Measurements from ENCODE around the gene ADGRL3. TPM values are rescaled to one million over a fixed set of nuclear protein-coding genes. Genes with fewer than 3 reads are reported as not detected.
"Not testable (repeated sequence)": the region's sequence is repeated elsewhere in the genome, so short reads cannot be mapped to it uniquely, and the experiment has no call there.

Gene ADGRL3
- total and polyA plus RNA-seq, 5 donors from 2014 or later, result not detected

- not testable (repeated sequence) for H3K9me3 ChIP-seq (ENCODE audit: control insufficient read depth in 2 of 2, low read length in 2 of 2); H3K4me3 Mint-ChIP-seq; H3K36me3 Mint-ChIP-seq; H3K4me1 ChIP-seq (ENCODE audit: control insufficient read depth, insufficient read depth, low read length, poor library complexity, severe bottlenecking); H3K4me3 ChIP-seq (ENCODE audit: low read depth, low read length); H3K36me3 ChIP-seq (ENCODE audit: control insufficient read depth, insufficient read depth, low read length); H3K4me1 Mint-ChIP-seq; H3K27ac ChIP-seq (ENCODE audit: insufficient read depth, low read length, poor library complexity, severe bottlenecking); DNase-seq; H3K27me3 Mint-ChIP-seq; ATAC-seq (ENCODE audit: low read depth in 2 of 2); H3K27ac Mint-ChIP-seq; H3K27me3 ChIP-seq (ENCODE audit: control insufficient read depth, insufficient read depth, low read length)
- peaks cover 0 to 13% (median 3%) of the 10 kb centered on the region in 7 donors for H3K9me3 Mint-ChIP-seq
Observed at GRCh38 chr4:61509721-61510241, 309.7 kb downstream of the ADGRL3 start.

GRCh38 chr4:61511716-61512488 lies 311.8 kb downstream of the ADGRL3 start:
- Mint-ChIP-seq H3K9me3 (peaks cover 0 to 13% (median 4%) of the 10 kb centered on the region in 7 donors), H3K4me3 (no peak overlapping the region), H3K4me1 (no peaks in the 10 kb centered on the region), H3K27ac (no peak overlapping the region), H3K27me3 (no peaks in the 10 kb centered on the region), H3K36me3 (no peaks in the 10 kb centered on the region)
- no peak overlapping the region for H3K27ac ChIP-seq (ENCODE audit: insufficient read depth, low read length, poor library complexity, severe bottlenecking)
- ATAC-seq (ENCODE audit: low read depth in 2 of 2) (no peak), DNase-seq (no peak)
- H3K36me3 ChIP-seq (ENCODE audit: control insufficient read depth, insufficient read depth, low read length), result no peaks in the 10 kb centered on the region
- no peak overlapping the region for H3K4me3 ChIP-seq (ENCODE audit: low read depth, low read length)
- no peaks in the 10 kb centered on the region for H3K27me3 ChIP-seq (ENCODE audit: control insufficient read depth, insufficient read depth, low read length)
- no peaks in the 10 kb centered on the region for H3K4me1 ChIP-seq (ENCODE audit: control insufficient read depth, insufficient read depth, low read length, poor library complexity, severe bottlenecking)
- H3K9me3 ChIP-seq (ENCODE audit: control insufficient read depth in 2 of 2, low read length in 2 of 2), result no peaks in the 10 kb centered on the region

DNA sequence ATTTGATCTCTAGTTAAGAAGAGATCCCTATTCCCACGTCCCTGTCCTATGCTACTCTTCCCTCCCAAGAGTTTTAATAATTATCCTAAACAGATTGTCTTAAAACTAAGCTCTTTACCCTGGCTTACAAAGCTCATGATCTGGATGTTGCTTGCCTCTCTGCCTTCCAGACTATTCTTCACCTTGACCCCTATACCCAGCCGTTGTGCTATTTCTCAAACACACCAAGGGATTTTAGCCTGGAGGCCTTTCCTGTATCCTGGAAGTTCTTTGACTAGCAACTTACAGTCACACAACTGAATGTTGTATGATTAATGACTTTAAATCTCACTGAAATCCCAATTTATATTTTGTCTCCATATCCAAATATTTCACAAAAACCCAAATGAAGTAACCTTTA lies 314.9 kb downstream of the ADGRL3 start:
- Histone ChIP-seq H3K36me3 (ENCODE audit: control insufficient read depth, insufficient read depth, low read length) (no peaks in the 10 kb centered on the region), H3K27ac (ENCODE audit: insufficient read depth, low read length, poor library complexity, severe bottlenecking) (no peak overlapping the region), H3K4me1 (ENCODE audit: control insufficient read depth, insufficient read depth, low read length, poor library complexity, severe bottlenecking) (no peaks in the 10 kb centered on the region), H3K27me3 (ENCODE audit: control insufficient read depth, insufficient read depth, low read length) (no peaks in the 10 kb centered on the region), H3K4me3 (ENCODE audit: low read depth, low read length) (no peak overlapping the region), H3K9me3 (ENCODE audit: control insufficient read depth in 2 of 2, low read length in 2 of 2) (no peaks in the 10 kb centered on the region)
- H3K36me3 Mint-ChIP-seq, result no peaks in the 10 kb centered on the region
- ATAC-seq (ENCODE audit: low read depth in 2 of 2) (no peak), DNase-seq (no peak)
- no peaks in the 10 kb centered on the region for H3K27me3 Mint-ChIP-seq
- H3K9me3 Mint-ChIP-seq, result peaks cover 0 to 7% (median 3%) of the 10 kb centered on the region in 7 donors
- H3K4me3 Mint-ChIP-seq, result no peak overlapping the region
- H3K4me1 Mint-ChIP-seq, result no peaks in the 10 kb centered on the region
- no peak overlapping the region for H3K27ac Mint-ChIP-seq

DNA sequence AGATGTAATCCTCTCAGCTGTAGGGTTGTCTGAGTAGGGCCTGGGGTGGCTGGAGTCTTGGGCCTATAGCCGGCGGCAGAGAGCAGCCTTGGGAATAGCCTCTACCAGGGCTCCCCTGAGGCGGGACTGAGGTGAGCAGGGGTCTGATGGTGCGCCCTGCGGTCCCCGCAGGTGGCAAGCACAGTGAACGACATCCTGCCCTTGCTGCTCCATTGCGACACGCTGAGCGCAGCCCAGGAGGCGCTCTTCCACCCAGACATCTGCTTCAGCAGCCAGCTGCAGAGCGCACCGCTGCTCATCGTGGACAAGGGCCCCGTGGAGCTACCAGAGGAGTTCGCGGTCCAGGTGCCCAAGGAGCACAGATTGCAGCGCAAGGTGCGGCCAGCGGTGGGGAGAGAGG lies 317.0 kb downstream of the ADGRL3 start:
- Histone ChIP-seq H3K4me1 (ENCODE audit: control insufficient read depth, insufficient read depth, low read length, poor library complexity, severe bottlenecking) (no peaks in the 10 kb centered on the region), H3K9me3 (ENCODE audit: control insufficient read depth in 2 of 2, low read length in 2 of 2) (no peaks in the 10 kb centered on the region), H3K27me3 (ENCODE audit: control insufficient read depth, insufficient read depth, low read length) (no peaks in the 10 kb centered on the region), H3K27ac (ENCODE audit: insufficient read depth, low read length, poor library complexity, severe bottlenecking) (no peak overlapping the region), H3K36me3 (ENCODE audit: control insufficient read depth, insufficient read depth, low read length) (no peaks in the 10 kb centered on the region), H3K4me3 (ENCODE audit: low read depth, low read length) (no peak overlapping the region)
- Mint-ChIP-seq H3K4me1 (no peaks in the 10 kb centered on the region), H3K27me3 (no peaks in the 10 kb centered on the region), H3K27ac (no peak overlapping the region), H3K4me3 (no peak overlapping the region), H3K9me3 (peaks cover 1 to 16% (median 4%) of the 10 kb centered on the region in 7 donors), H3K36me3 (no peaks in the 10 kb centered on the region)
- ATAC-seq (ENCODE audit: low read depth in 2 of 2), result no peak
- DNase-seq, result no peak

- H3K4me3 ChIP-seq (ENCODE audit: low read depth, low read length), result no peak overlapping the region
- DNase-seq (no peak), ATAC-seq (ENCODE audit: low read depth in 2 of 2) (no peak)
- H3K27me3 Mint-ChIP-seq, result no peaks in the 10 kb centered on the region
- peaks cover 3 to 32% (median 5%) of the 10 kb centered on the region in 7 donors for H3K9me3 Mint-ChIP-seq
- no peak overlapping the region for H3K27ac Mint-ChIP-seq
- no peaks in the 10 kb centered on the region for H3K27me3 ChIP-seq (ENCODE audit: control insufficient read depth, insufficient read depth, low read length)
- no peak overlapping the region for H3K27ac ChIP-seq (ENCODE audit: insufficient read depth, low read length, poor library complexity, severe bottlenecking)
- H3K9me3 ChIP-seq (ENCODE audit: control insufficient read depth in 2 of 2, low read length in 2 of 2), result no peaks in the 10 kb centered on the region
- no peaks in the 10 kb centered on the region for H3K36me3 Mint-ChIP-seq
- no peaks in the 10 kb centered on the region for H3K4me1 ChIP-seq (ENCODE audit: control insufficient read depth, insufficient read depth, low read length, poor library complexity, severe bottlenecking)
- no peaks in the 10 kb centered on the region for H3K4me1 Mint-ChIP-seq
- no peak overlapping the region for H3K4me3 Mint-ChIP-seq
- H3K36me3 ChIP-seq (ENCODE audit: control insufficient read depth, insufficient read depth, low read length), result no peaks in the 10 kb centered on the region
Observed at GRCh38 chr4:61520166-61520565, 320.0 kb downstream of the ADGRL3 start.

DNA sequence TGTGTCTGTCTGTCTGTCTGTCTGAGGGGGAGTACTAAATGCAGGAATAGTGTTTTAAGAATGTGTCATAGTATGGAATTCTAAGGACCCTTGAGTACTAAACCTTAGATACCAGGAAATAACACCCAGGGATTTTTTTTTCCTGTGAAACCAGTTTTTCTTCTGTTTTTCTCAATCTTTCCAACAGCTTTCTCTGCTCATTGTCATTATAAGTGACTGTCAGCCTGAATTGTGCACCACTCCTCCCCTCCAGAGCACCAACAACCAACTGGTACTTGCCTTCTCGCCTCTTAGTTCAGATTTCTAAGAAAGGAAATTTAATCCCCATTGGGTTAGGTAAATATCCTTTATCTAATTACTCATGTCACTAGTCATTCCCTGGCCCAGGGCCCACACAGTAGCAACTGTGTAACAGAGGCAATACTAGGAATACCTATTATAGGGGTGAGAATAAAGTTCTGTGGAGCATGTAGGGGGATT lies 320.6 kb downstream of the ADGRL3 start:
- no peak overlapping the region for H3K4me3 Mint-ChIP-seq
- no peaks in the 10 kb centered on the region for H3K4me1 Mint-ChIP-seq
- DNase-seq (no peak), ATAC-seq (ENCODE audit: low read depth in 2 of 2) (no peak)
- H3K9me3 Mint-ChIP-seq, result peaks cover 4 to 38% (median 9%) of the 10 kb centered on the region in 7 donors
- no peak overlapping the region for H3K27ac Mint-ChIP-seq
- H3K36me3 ChIP-seq (ENCODE audit: control insufficient read depth, insufficient read depth, low read length), result no peaks in the 10 kb centered on the region
- no peaks in the 10 kb centered on the region for H3K9me3 ChIP-seq (ENCODE audit: control insufficient read depth in 2 of 2, low read length in 2 of 2)
- H3K4me3 ChIP-seq (ENCODE audit: low read depth, low read length), result no peak overlapping the region
- no peaks in the 10 kb centered on the region for H3K36me3 Mint-ChIP-seq
- H3K27ac ChIP-seq (ENCODE audit: insufficient read depth, low read length, poor library complexity, severe bottlenecking), result no peak overlapping the region
- H3K4me1 ChIP-seq (ENCODE audit: control insufficient read depth, insufficient read depth, low read length, poor library complexity, severe bottlenecking), result no peaks in the 10 kb centered on the region
- no peaks in the 10 kb centered on the region for H3K27me3 ChIP-seq (ENCODE audit: control insufficient read depth, insufficient read depth, low read length)
- no peaks in the 10 kb centered on the region for H3K27me3 Mint-ChIP-seq

DNA sequence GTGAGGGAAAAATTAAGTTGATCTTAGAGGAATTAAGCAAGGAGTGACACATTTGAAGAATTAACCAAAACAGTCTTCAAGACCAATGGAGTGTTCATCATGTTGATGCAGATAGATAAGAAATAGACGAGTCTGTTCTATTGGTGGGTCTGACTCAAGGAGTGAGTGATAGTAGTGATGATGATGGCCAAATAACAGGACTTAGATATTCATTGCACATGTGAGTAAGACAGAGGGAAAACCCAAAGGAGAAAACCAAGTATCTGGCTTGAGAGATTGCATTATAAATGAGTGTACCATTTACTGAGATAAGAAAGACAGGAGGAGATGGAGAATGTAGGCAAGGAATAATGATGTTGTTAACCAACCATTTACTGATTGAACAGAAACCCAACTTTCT lies 321.3 kb downstream of the ADGRL3 start:
- ATAC-seq (ENCODE audit: low read depth in 2 of 2), result no peak

GRCh38 chr4:61522312-61522711 lies 322.2 kb downstream of the ADGRL3 start:
- Histone ChIP-seq H3K36me3 (ENCODE audit: control insufficient read depth, insufficient read depth, low read length) (no peaks in the 10 kb centered on the region), H3K9me3 (ENCODE audit: control insufficient read depth in 2 of 2, low read length in 2 of 2) (no peaks in the 10 kb centered on the region), H3K27ac (ENCODE audit: insufficient read depth, low read length, poor library complexity, severe bottlenecking) (no peak overlapping the region), H3K4me3 (ENCODE audit: low read depth, low read length) (no peak overlapping the region), H3K4me1 (ENCODE audit: control insufficient read depth, insufficient read depth, low read length, poor library complexity, severe bottlenecking) (no peaks in the 10 kb centered on the region), H3K27me3 (ENCODE audit: control insufficient read depth, insufficient read depth, low read length) (no peaks in the 10 kb centered on the region)
- no peak for DNase-seq
- Mint-ChIP-seq H3K9me3 (peaks cover 4 to 38% (median 9%) of the 10 kb centered on the region in 7 donors), H3K4me3 (no peak overlapping the region), H3K27me3 (no peaks in the 10 kb centered on the region), H3K27ac (no peak overlapping the region), H3K36me3 (no peaks in the 10 kb centered on the region), H3K4me1 (no peaks in the 10 kb centered on the region)
- no peak for ATAC-seq (ENCODE audit: low read depth in 2 of 2)

More for the DNA sequence above, 321.3 kb downstream of the ADGRL3 start:
- H3K4me3 Mint-ChIP-seq, result no peak overlapping the region
- H3K27ac ChIP-seq (ENCODE audit: insufficient read depth, low read length, poor library complexity, severe bottlenecking), result no peak overlapping the region
- no peaks in the 10 kb centered on the region for H3K27me3 ChIP-seq (ENCODE audit: control insufficient read depth, insufficient read depth, low read length)
- peaks cover 4 to 38% (median 9%) of the 10 kb centered on the region in 7 donors for H3K9me3 Mint-ChIP-seq
- H3K36me3 ChIP-seq (ENCODE audit: control insufficient read depth, insufficient read depth, low read length), result no peaks in the 10 kb centered on the region
- H3K27ac Mint-ChIP-seq, result no peak overlapping the region
- no peak overlapping the region for H3K4me3 ChIP-seq (ENCODE audit: low read depth, low read length)
- H3K4me1 ChIP-seq (ENCODE audit: control insufficient read depth, insufficient read depth, low read length, poor library complexity, severe bottlenecking), result no peaks in the 10 kb centered on the region
- H3K36me3 Mint-ChIP-seq, result no peaks in the 10 kb centered on the region
- no peaks in the 10 kb centered on the region for H3K4me1 Mint-ChIP-seq
- H3K9me3 ChIP-seq (ENCODE audit: control insufficient read depth in 2 of 2, low read length in 2 of 2), result no peaks in the 10 kb centered on the region
- no peaks in the 10 kb centered on the region for H3K27me3 Mint-ChIP-seq
- DNase-seq, result no peak
